Esophagus squamous epithelium (tissue), 4 donors: ENCODE data around the gene TMEM63B.

Experiments used
- CTCF ChIP-seq, 6 experiments: fragments of 450-650 bp in 4 of 6; fragments of 200-600 bp in 2 of 6; sonication (generic) in 2 of 6; IDR thresholded peaks; one replicate each; pipeline ENCODE4 v1.5.1; 2016 to 2019; ENCODE audit warnings: antibody characterized with exemption in 6 of 6, mild to moderate bottlenecking in 4 of 6, moderate library complexity in 4 of 6
- POLR2A ChIP-seq, 4 donors: fragments of 450-650 bp; IDR thresholded peaks; one replicate each; pipeline ENCODE4 v1.6.1; 2017; ENCODE audit warnings: antibody characterized with exemption in 4 of 4, mild to moderate bottlenecking in 4 of 4, moderate library complexity in 3 of 4

- no peak for TF ChIP-seq CTCF (IDR thresholded peaks at IDR 0.05)
- TF ChIP-seq POLR2A (IDR thresholded peaks at IDR 0.05) = no peak
These were observed 33.5 kb upstream of the TMEM63B start for GRCh38 chr6:44093750-44094402.
